Keratinocyte (primary cell): Measurements from ENCODE around the gene KHDC4. TPM values are rescaled to one million over a fixed set of nuclear protein-coding genes. Genes with fewer than 3 reads are reported as not detected.

Experiments
- DNase-seq: peaks from one replicate; pipeline ENCODE4 v3.0.0-alpha.2; 2011; ENCODE audit warnings: low read depth, missing footprints, low spot score
- FAIRE-seq: peaks from 2 replicates; lab custom pipeline; 2011; peaks lifted over from hg19 to GRCh38; lab: Jason Lieb, UNC
- H2AFZ ChIP-seq: 2 replicates; pipeline ENCODE4 v1.6.0; 2012; ENCODE audit warnings: low read length, control low read depth, inconsistent platforms; ENCODE audit not compliant: control insufficient read depth
- H3K27ac ChIP-seq: 2 replicates; pipeline ENCODE4 v1.5.1; 2011; ENCODE audit warnings: low read length; ENCODE audit not compliant: control insufficient read depth, insufficient read depth
- H3K27me3 ChIP-seq: 3 replicates; pipeline ENCODE4 v1.6.0; 2011; ENCODE audit warnings: low read length; ENCODE audit not compliant: control insufficient read depth, insufficient read depth; ENCODE audit errors: extremely low read depth
- H3K36me3 ChIP-seq, 2 experiments: 2 replicates in 1 of 2; 3 replicates in 1 of 2; pipeline ENCODE4 v1.5.1; 2011; ENCODE audit warnings: low read length in 2 of 2, mild to moderate bottlenecking in 1 of 2; ENCODE audit not compliant: control insufficient read depth in 2 of 2, insufficient read depth in 2 of 2; ENCODE audit errors: extremely low read depth in 1 of 2
- H3K4me1 ChIP-seq: 3 replicates; pipeline ENCODE4 v1.5.1; 2011; ENCODE audit warnings: low read length; ENCODE audit not compliant: control insufficient read depth, insufficient read depth; ENCODE audit errors: extremely low read depth
- H3K4me2 ChIP-seq: 3 replicates; pipeline ENCODE4 v1.6.0; 2011; ENCODE audit warnings: low read depth, low read length; ENCODE audit not compliant: control insufficient read depth, insufficient read depth; ENCODE audit errors: extremely low read depth
- H3K4me3 ChIP-seq, 3 experiments: fragments of 200-600 bp in 1 of 3; sonication (generic) in 1 of 3; 2 replicates in 2 of 3; 3 replicates in 1 of 3; pipeline ENCODE4 v1.5.1; 2011 to 2016; ENCODE audit warnings: low read length in 3 of 3, mild to moderate bottlenecking in 3 of 3, control low read depth in 2 of 3, inconsistent platforms in 1 of 3, low read depth in 1 of 3, mixed read lengths in 1 of 3, mixed run types in 1 of 3, moderate library complexity in 1 of 3; ENCODE audit not compliant: control insufficient read depth in 2 of 3, insufficient read depth in 2 of 3; ENCODE audit errors: extremely low read depth in 1 of 3
- H3K79me2 ChIP-seq: 2 replicates; pipeline ENCODE4 v1.6.0; 2012; ENCODE audit warnings: low read length; ENCODE audit not compliant: control insufficient read depth, insufficient read depth
- H3K9ac ChIP-seq: 3 replicates; pipeline ENCODE4 v1.6.0; 2011; ENCODE audit warnings: low read length; ENCODE audit not compliant: control insufficient read depth, insufficient read depth; ENCODE audit errors: extremely low read depth
- H3K9me1 ChIP-seq: 3 replicates; pipeline ENCODE4 v1.6.0; 2011; ENCODE audit warnings: low read length; ENCODE audit not compliant: control insufficient read depth, insufficient read depth; ENCODE audit errors: extremely low read depth
- H3K9me3 ChIP-seq: 2 replicates; pipeline ENCODE4 v1.5.1; 2012; ENCODE audit warnings: low read depth, low read length; ENCODE audit not compliant: control insufficient read depth
- H4K20me1 ChIP-seq: 3 replicates; pipeline ENCODE4 v1.6.0; 2011; ENCODE audit warnings: low read length; ENCODE audit not compliant: control insufficient read depth, insufficient read depth; ENCODE audit errors: extremely low read depth
- EZH2 ChIP-seq: IDR thresholded peaks from one replicate; pipeline ENCODE4 v1.6.1; 2012; ENCODE audit warnings: inconsistent platforms, mild to moderate bottlenecking, low read length, moderate library complexity
- dilution Hi-C: fragments of 300-500 bp; cut with MboI; formaldehyde crosslinking; loops from one replicate; pipeline ENCODE4 v1.7.0; 2020; ENCODE audit warnings: low sequenced_read_pairs; ENCODE audit not compliant: extremely low pct_ligation_motif_present
- polyA plus RNA-seq, 5 experiments: library from polyadenylated mRNA; depleted of rRNA in 3 of 5; stranded (reverse) in 3 of 5; stranded (forward) in 1 of 5; unstranded in 1 of 5; fragments of >200 nt; gene quantifications; 1 replicate in 1 of 5; 2 replicates in 3 of 5; 3 replicates in 1 of 5; pipeline versions ENCODE4 v1.2.1 to v1.2.3, GENCODE V29; 2011 to 2012; ENCODE audit warnings: missing spikeins in 2 of 5, low read depth in 1 of 5, low replicate concordance in 1 of 5
- TF ChIP-seq, protein P1 (sequence below), 3 experiments: IDR thresholded peaks in 1 of 3; conservative IDR thresholded peaks in 1 of 3; optimal IDR thresholded peaks in 1 of 3; 2 replicates in 2 of 3; 3 replicates in 1 of 3; pipeline versions ENCODE3 to v1.5.1; 2011; ENCODE audit warnings: low read length in 3 of 3, mild to moderate bottlenecking in 3 of 3, moderate library complexity in 2 of 3, control low read depth in 1 of 3, inconsistent platforms in 1 of 3; ENCODE audit not compliant: insufficient read depth in 2 of 3; ENCODE audit errors: extremely low read depth in 1 of 3

The KHDC4 gene
- polyA plus RNA-seq, 1 donor (not counting 4 experiments of a cell fraction or from before 2014, with no cell fraction given), result 51.3 TPM

- Histone ChIP-seq H2AFZ (no peak overlapping the region), H4K20me1 (no peaks in the 10 kb centered on the region), H3K36me3 (peaks cover 36 to 49% of the 10 kb centered on the region in 2 experiments), H3K27me3 (no peaks in the 10 kb centered on the region), H3K9me1 (no peaks in the 10 kb centered on the region), H3K79me2 (no peaks in the 10 kb centered on the region), H3K9ac (no peak overlapping the region), H3K4me1 (no peaks in the 10 kb centered on the region), H3K9me3 (no peaks in the 10 kb centered on the region), H3K4me2 (no peak overlapping the region), H3K4me3 (no peak overlapping the region), H3K27ac (no peak overlapping the region)
- DNase-seq, result no peak
- dilution Hi-C loops, result no loop called here
- FAIRE-seq, result no peak
- TF ChIP-seq EZH2, result no peak
- TF ChIP-seq, protein P1, sequence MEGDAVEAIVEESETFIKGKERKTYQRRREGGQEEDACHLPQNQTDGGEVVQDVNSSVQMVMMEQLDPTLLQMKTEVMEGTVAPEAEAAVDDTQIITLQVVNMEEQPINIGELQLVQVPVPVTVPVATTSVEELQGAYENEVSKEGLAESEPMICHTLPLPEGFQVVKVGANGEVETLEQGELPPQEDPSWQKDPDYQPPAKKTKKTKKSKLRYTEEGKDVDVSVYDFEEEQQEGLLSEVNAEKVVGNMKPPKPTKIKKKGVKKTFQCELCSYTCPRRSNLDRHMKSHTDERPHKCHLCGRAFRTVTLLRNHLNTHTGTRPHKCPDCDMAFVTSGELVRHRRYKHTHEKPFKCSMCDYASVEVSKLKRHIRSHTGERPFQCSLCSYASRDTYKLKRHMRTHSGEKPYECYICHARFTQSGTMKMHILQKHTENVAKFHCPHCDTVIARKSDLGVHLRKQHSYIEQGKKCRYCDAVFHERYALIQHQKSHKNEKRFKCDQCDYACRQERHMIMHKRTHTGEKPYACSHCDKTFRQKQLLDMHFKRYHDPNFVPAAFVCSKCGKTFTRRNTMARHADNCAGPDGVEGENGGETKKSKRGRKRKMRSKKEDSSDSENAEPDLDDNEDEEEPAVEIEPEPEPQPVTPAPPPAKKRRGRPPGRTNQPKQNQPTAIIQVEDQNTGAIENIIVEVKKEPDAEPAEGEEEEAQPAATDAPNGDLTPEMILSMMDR (optimal IDR thresholded peaks at IDR 0.05 in 1 of 3, IDR thresholded peaks at IDR 0.05 in 1 of 3, conservative IDR thresholded peaks at IDR 0.05 in 1 of 3; ENCODE audit: extremely low read depth in 1 of 3, insufficient read depth in 2 of 3, low read length in 3 of 3), result no peak
Measured at GRCh38 chr1:155954645-155955044, 20.4 kb upstream of the KHDC4 start.

GRCh38 chr1:155952505-155952890 is 18.3 kb upstream of the KHDC4 start:
- Histone ChIP-seq H3K27me3 (no peaks in the 10 kb centered on the region), H3K4me3 (no peak overlapping the region), H3K79me2 (no peaks in the 10 kb centered on the region), H3K9me3 (no peaks in the 10 kb centered on the region), H4K20me1 (no peaks in the 10 kb centered on the region), H3K36me3 (peaks cover 33 to 43% of the 10 kb centered on the region in 2 experiments), H3K9ac (no peak overlapping the region), H3K4me1 (no peaks in the 10 kb centered on the region), H3K9me1 (no peaks in the 10 kb centered on the region), H3K4me2 (no peak overlapping the region), H2AFZ (no peak overlapping the region), H3K27ac (no peak overlapping the region)
- no peak for FAIRE-seq
- TF ChIP-seq, protein P1 (optimal IDR thresholded peaks at IDR 0.05 in 1 of 3, IDR thresholded peaks at IDR 0.05 in 1 of 3, conservative IDR thresholded peaks at IDR 0.05 in 1 of 3; ENCODE audit: extremely low read depth in 1 of 3, insufficient read depth in 2 of 3, low read length in 3 of 3), result no peak
- TF ChIP-seq EZH2, result no peak
- dilution Hi-C loops, result no loop called here
- no peak for DNase-seq
